Measurements from ENCODE around the gene QPCTL. TPM values are rescaled to one million over a fixed set of nuclear protein-coding genes. Genes with fewer than 3 reads are reported as not detected.

Gene QPCTL
- total and polyA plus RNA-seq, 2 of the 13 experiments (the other 11 are each of a cell fraction or from before 2014, with no cell fraction given): 16.0 to 19.1 TPM

DNA sequence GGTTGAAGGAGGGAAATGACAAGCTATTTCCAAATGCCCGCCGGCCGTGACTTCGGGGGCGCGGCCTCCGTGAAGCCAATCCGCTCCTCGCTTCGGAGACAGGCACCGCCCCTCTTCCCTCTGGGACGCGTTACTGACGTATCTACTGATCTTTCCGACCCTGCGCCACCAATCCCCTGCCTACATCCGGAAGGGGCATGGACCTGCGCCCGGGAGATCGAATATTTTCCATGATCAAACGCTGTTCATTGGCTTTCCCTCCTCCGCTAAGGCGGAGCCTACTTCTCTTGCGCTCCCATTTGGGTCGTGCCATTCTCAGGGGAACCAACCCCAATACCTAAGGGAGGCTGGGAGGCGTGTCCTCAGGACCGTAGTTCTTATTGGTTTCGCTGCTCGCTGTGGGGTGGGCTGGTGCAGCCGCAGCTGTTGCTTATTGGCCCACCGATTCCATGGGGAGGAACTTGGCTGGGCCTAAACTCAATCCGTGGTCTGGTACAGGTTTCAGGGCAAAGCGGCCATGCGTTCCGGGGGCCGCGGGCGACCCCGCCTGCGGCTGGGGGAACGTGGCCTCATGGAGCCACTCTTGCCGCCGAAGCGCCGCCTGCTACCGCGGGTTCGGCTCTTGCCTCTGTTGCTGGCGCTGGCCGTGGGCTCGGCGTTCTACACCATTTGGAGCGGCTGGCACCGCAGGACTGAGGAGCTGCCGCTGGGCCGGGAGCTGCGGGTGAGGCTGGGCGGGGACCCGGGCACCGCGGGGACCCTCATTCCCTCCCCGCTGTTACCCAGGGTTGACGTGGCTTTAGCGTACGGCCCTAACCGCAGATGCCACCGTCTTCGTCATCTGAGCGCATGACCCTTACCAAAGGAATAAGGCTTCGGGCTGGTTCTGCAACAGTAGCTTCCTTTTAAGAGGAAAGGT lies at the start of gene QPCTL (continued):
- TF ChIP-seq, protein P1, sequence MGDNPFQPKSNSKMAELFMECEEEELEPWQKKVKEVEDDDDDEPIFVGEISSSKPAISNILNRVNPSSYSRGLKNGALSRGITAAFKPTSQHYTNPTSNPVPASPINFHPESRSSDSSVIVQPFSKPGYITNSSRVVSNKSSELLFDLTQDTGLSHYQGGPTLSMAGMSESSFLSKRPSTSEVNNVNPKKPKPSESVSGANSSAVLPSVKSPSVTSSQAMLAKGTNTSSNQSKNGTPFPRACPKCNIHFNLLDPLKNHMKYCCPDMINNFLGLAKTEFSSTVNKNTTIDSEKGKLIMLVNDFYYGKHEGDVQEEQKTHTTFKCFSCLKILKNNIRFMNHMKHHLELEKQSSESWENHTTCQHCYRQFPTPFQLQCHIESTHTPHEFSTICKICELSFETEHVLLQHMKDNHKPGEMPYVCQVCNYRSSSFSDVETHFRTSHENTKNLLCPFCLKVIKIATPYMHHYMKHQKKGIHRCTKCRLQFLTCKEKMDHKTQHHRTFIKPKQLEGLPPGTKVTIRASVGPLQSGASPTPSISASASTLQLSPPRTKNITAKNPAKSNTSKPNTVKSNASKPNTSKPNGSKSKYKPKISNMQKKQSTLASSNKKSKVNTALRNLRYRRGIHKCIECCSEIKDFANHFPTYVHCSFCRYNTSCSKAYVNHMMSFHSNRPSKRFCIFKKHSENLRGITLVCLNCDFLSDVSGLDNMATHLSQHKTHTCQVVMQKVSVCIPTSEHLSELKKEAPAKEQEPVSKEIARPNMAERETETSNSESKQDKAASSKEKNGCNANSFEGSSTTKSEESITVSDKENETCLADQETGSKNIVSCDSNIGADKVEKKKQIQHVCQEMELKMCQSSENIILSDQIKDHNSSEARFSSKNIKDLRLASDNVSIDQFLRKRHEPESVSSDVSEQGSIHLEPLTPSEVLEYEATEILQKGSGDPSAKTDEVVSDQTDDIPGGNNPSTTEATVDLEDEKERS (CRISPR knock-in tag; IDR thresholded peaks at IDR 0.05): no peak
- TF ChIP-seq ARNT2 (CRISPR knock-in tag; IDR thresholded peaks at IDR 0.05; ENCODE audit: low read depth) (peak; percentile 19; the same call in 1 of the 2 replicates), RFXAP (CRISPR knock-in tag; IDR thresholded peaks at IDR 0.05; ENCODE audit: borderline replicate concordance) (0 out of 2 replicates have a peak, but pooled peaks have one; percentile 60), STAG1 (CRISPR knock-in tag; IDR thresholded peaks at IDR 0.05) (no peak), AGO2 (optimal IDR thresholded peaks at IDR 0.05; ENCODE audit: low read depth, low read length) (peak; percentile 41), ARID2 (CRISPR knock-in tag; IDR thresholded peaks at IDR 0.05; ENCODE audit: borderline replicate concordance) (no peak), ZNF709 (CRISPR knock-in tag; IDR thresholded peaks at IDR 0.05) (peak; percentile 74; the same call in 1 of the 2 replicates), ZNF121 (CRISPR knock-in tag; IDR thresholded peaks at IDR 0.05) (peak; percentile 10; the same call in 1 of the 2 replicates), ZNF414 (CRISPR knock-in tag; IDR thresholded peaks at IDR 0.05) (peak; percentile 62; the same call in 1 of the 2 replicates), SIN3A (IDR thresholded peaks at IDR 0.05; ENCODE audit: borderline replicate concordance, low read depth, low read length) (0 out of 2 replicates have a peak, but pooled peaks have one; percentile 74), FOXK2 (IDR thresholded peaks at IDR 0.05) (no peak; the same call in 1 of the 2 replicates), RFX1 (IDR thresholded peaks at IDR 0.05) (0 out of 2 replicates have a peak, but pooled peaks have one; percentile 0), IKZF4 (CRISPR knock-in tag; IDR thresholded peaks at IDR 0.05; ENCODE audit: borderline replicate concordance, low read depth, not compliant biosample characterization) (peak; percentile 41), ZNF792 (CRISPR knock-in tag; IDR thresholded peaks at IDR 0.05) (no peak), KLF6 (CRISPR knock-in tag; IDR thresholded peaks at IDR 0.05) (no peak), CREM (IDR thresholded peaks at IDR 0.05) (peak; percentile 90), CREM (CRISPR knock-in tag; IDR thresholded peaks at IDR 0.05) (no peak), KDM5B (CRISPR knock-in tag; IDR thresholded peaks at IDR 0.05; ENCODE audit: borderline replicate concordance) (no peak; the same call in 1 of the 2 replicates), ATF1 (CRISPR knock-in tag; IDR thresholded peaks at IDR 0.05) (peak; percentile 79), ZFP36 (IDR thresholded peaks at IDR 0.05; ENCODE audit: borderline replicate concordance, low read depth, low read length, partially characterized antibody) (no peak), ZNF331 (CRISPR knock-in tag; IDR thresholded peaks at IDR 0.05) (no peak), RNF219 (CRISPR knock-in tag; IDR thresholded peaks at IDR 0.05) (no peak), SALL1 (CRISPR knock-in tag; IDR thresholded peaks at IDR 0.05) (peak; percentile 18), TARDBP (CRISPR knock-in tag; IDR thresholded peaks at IDR 0.05) (no peak), ZFP37 (CRISPR knock-in tag; IDR thresholded peaks at IDR 0.05; ENCODE audit: borderline replicate concordance) (no peak)
